Body of pancreas (tissue), 4 donors: ENCODE results near the gene RWDD1. TPM values are rescaled to one million over a fixed set of nuclear protein-coding genes. Genes with fewer than 3 reads are reported as not detected.
A peak's percentile ranks its signal among the peaks of the same experiment; 100 is the strongest.

Experiments
- ATAC-seq: fragments of 150-250 bp; one replicate; pipeline ENCODE4 v1.9.1; 2016
- DNase-seq, 4 donors: peaks; one replicate each; pipeline ENCODE4 v3.0.0-alpha.2; 2019
- H3K27ac ChIP-seq, 4 donors: fragments of 200-600 bp; sonication (generic); 1 replicate in 3 of 4; 2 replicates in 1 of 4; pipeline versions ENCODE4 v1.5.1 to v1.6.1; 2016 to 2019; ENCODE audit warnings: mild to moderate bottlenecking in 1 of 4, mixed read lengths in 1 of 4, moderate library complexity in 1 of 4
- H3K27me3 ChIP-seq, 2 donors: fragments of 200-600 bp; sonication (generic); one replicate each; pipeline ENCODE4 v1.6.0; 2016; ENCODE audit warnings: mild to moderate bottlenecking in 1 of 2
- H3K36me3 ChIP-seq, 2 donors: fragments of 200-600 bp; sonication (generic); replicated peaks in 1 of 2; 2 replicates each; pipeline ENCODE4 v1.5.1; 2016; ENCODE audit warnings: low read depth in 2 of 2; ENCODE audit not compliant: insufficient read depth in 1 of 2
- H3K4me1 ChIP-seq: fragments of 200-600 bp; sonication (generic); one replicate; pipeline ENCODE4 v1.6.0; 2016
- H3K4me3 ChIP-seq, 2 donors: fragments of 200-600 bp; sonication (generic); 1 replicate in 1 of 2; 2 replicates in 1 of 2; pipeline ENCODE4 v1.5.1; 2016 to 2019
- H3K9me3 ChIP-seq, 3 donors: fragments of 200-600 bp; sonication (generic); 1 replicate in 2 of 3; 2 replicates in 1 of 3; pipeline ENCODE4 v1.5.1; 2016
- POLR2A ChIP-seq, 3 donors: fragments of 450-650 bp; IDR thresholded peaks; one replicate each; pipeline ENCODE4 v1.6.1; 2016; ENCODE audit warnings: antibody characterized with exemption in 3 of 3, mild to moderate bottlenecking in 2 of 3
- WGBS, 2 donors: methylation state at CpG; one replicate each; pipeline ENCODE4 v1.1.5; 2017; 5-methylcytosine and 5-hydroxymethylcytosine counted together
- intact Hi-C: fragments of 100-400 bp; cut with DNase I; formaldehyde crosslinking; loops from one replicate; pipeline ENCODE4 v1.15.1; 2023
- total RNA-seq, 2 donors: library from RNA; depleted of rRNA; stranded (reverse); fragments of >200 nt; gene quantifications; one replicate each; pipeline ENCODE4 v1.1.0, GENCODE V29; 2016
- TF ChIP-seq, protein P1 (sequence below), 7 experiments: fragments of 450-650 bp in 4 of 7; fragments of 200-600 bp in 3 of 7; sonication (generic) in 3 of 7; IDR thresholded peaks; one replicate each; pipeline ENCODE4 v1.5.1; 2016 to 2019; ENCODE audit warnings: antibody characterized with exemption in 7 of 7

The RWDD1 gene
- total RNA-seq, 2 donors from 2014 or later, result 21.4 to 28.0 TPM

DNA sequence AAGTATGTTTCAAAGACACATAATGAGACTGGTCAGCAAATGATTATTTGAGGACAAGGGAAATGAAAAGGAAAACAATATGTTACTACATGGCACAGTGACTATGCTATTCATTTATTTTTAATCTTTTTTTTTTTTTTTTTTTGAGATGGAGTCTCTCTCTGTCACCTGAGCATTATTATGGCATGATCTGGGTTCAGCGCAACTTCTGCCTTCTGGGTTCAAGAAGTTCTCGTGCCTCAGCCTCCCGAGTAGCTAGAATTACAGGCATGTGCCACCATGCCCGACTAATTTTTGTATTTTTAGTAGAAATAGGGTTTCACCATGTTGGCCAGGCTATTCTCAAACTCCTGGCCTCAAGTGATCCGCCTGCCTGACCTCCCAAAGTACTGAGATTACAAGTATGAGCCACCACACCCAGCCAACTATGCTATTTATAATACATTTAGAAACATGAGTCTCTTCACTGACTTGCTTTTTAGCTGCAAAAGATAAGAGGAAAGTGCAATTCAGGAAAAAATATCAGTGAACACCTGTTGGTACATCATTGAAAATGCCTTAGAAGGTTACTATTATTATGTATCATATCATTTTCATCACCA is 14.4 kb upstream of the RWDD1 start:
- TF ChIP-seq POLR2A (IDR thresholded peaks at IDR 0.05), result no peak
- TF ChIP-seq, protein P1, sequence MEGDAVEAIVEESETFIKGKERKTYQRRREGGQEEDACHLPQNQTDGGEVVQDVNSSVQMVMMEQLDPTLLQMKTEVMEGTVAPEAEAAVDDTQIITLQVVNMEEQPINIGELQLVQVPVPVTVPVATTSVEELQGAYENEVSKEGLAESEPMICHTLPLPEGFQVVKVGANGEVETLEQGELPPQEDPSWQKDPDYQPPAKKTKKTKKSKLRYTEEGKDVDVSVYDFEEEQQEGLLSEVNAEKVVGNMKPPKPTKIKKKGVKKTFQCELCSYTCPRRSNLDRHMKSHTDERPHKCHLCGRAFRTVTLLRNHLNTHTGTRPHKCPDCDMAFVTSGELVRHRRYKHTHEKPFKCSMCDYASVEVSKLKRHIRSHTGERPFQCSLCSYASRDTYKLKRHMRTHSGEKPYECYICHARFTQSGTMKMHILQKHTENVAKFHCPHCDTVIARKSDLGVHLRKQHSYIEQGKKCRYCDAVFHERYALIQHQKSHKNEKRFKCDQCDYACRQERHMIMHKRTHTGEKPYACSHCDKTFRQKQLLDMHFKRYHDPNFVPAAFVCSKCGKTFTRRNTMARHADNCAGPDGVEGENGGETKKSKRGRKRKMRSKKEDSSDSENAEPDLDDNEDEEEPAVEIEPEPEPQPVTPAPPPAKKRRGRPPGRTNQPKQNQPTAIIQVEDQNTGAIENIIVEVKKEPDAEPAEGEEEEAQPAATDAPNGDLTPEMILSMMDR (IDR thresholded peaks at IDR 0.05), result no peak
- no peak overlapping the region for H3K27ac ChIP-seq
- DNase-seq (no peak), ATAC-seq (no peak)
- no peaks in the 10 kb centered on the region for H3K4me1 ChIP-seq
- no peak overlapping the region for H3K4me3 ChIP-seq
- H3K36me3 ChIP-seq, result no peaks in the 10 kb centered on the region
- no peaks in the 10 kb centered on the region for H3K9me3 ChIP-seq
- H3K27me3 ChIP-seq, result no peaks in the 10 kb centered on the region
- intact Hi-C loops, result no loop called here
- 71 to 72% methylated on average over 5 of the region's 5 CpGs for WGBS, 2 donors

DNA sequence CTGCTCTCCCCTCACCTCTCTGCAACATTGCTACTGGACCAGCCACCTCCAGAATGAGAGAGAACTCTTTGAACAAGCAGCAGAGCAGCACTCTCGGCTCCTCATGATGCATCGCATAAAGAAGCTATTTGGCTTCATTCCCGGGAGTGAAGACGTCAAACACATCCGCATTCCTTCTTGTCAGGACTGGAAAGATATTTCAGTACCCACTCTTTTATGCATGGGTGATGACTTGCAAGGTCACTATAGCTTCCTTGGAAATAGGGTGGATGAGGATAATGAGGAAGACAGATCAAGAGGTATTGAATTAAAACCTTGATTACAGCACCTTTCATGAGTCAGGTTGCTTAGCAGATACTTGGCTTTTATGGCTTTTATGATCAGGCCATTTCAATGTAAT is 13.4 kb upstream of the RWDD1 start:
- intact Hi-C loops, result no loop called here
- Histone ChIP-seq H3K9me3 (no peaks in the 10 kb centered on the region), H3K27ac (no peak overlapping the region), H3K4me1 (no peaks in the 10 kb centered on the region), H3K27me3 (no peaks in the 10 kb centered on the region), H3K36me3 (no peaks in the 10 kb centered on the region), H3K4me3 (no peak overlapping the region)
- WGBS, 2 donors, result 16 to 22% methylated on average over 5 of the region's 5 CpGs
- DNase-seq (peak in 1 of 4 donors; percentile 14), ATAC-seq (no peak)
- TF ChIP-seq POLR2A (IDR thresholded peaks at IDR 0.05), result no peak
- TF ChIP-seq, protein P1 (IDR thresholded peaks at IDR 0.05), result no peak

DNA sequence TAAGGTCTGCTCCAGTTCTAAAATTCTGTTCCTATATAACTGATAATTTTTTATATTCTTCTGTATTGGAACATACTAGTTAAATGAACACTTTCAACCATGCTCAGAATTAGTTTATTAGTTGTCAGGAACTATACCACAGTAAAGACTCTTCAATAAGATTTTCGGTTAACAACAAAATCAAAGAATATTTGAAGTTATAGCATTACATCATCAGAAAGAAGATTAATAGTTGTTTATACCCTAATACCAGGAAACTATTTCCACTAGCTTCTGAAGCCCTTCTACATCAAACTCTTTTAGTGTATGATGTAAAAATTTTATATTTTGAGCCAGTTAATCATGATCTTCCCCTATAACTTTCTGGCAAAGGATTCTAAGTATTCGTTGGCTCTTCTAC is 11.2 kb upstream of the RWDD1 start:
- DNase-seq (no peak), ATAC-seq (no peak)
- no peak overlapping the region for H3K4me3 ChIP-seq
- H3K27me3 ChIP-seq, result peaks cover 0 to under 1% of the 10 kb centered on the region in 2 donors
- peaks cover 5% of the 10 kb centered on the region for H3K4me1 ChIP-seq
- no peak for TF ChIP-seq POLR2A (IDR thresholded peaks at IDR 0.05)
- TF ChIP-seq, protein P1 (IDR thresholded peaks at IDR 0.05), result no peak
- H3K36me3 ChIP-seq, result no peaks in the 10 kb centered on the region
- no peaks in the 10 kb centered on the region for H3K9me3 ChIP-seq
- H3K27ac ChIP-seq, result no peak overlapping the region
- 69 to 71% methylated on average over 2 of the region's 2 CpGs for WGBS, 2 donors
- intact Hi-C loops, result no loop called here

DNA sequence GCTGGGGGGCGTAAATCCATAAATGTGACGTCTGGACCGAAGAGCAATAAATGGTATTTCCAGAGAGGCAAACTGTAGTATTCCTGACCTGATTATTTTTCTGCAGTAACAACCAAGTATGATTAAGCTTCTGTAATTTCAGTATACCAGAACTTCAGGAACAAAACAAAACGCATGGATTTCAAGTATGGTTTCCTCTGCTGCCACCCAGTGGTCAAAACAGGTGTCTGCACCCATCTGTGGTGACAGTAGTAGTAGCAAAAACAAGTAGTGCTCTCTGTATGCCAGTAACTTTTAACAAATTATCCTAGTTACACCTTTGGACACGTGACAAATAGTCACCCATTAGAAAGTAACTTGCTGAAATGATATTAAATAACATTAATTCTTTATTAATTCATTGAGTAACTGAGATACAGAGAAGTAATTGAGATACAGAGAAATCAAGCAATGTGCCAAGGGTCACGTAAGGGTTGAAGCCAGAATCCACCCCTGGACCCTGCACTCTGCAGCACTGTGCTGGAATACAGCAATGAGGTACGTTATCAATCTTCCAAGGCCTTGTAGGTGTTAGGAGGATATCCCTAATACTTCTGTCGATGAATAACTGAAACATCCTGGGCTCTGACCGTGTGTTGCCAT is 9.8 kb upstream of the RWDD1 start:
- WGBS, 2 donors, result 34 to 36% methylated on average over 9 of the region's 9 CpGs
- ATAC-seq (peak; percentile 85), DNase-seq (peak; percentile 76 to 87 (median 78))
- Histone ChIP-seq H3K27me3 (peaks cover 0 to 3% of the 10 kb centered on the region in 2 donors), H3K9me3 (no peaks in the 10 kb centered on the region), H3K4me1 (peaks cover 5% of the 10 kb centered on the region), H3K4me3 (no peak overlapping the region), H3K36me3 (no peaks in the 10 kb centered on the region), H3K27ac (no peak overlapping the region)
- intact Hi-C loops, result no loop called here
- TF ChIP-seq, protein P1 (IDR thresholded peaks at IDR 0.05), result peak; percentile 81 to 95 (median 83)
- TF ChIP-seq POLR2A (IDR thresholded peaks at IDR 0.05), result no peak

DNA sequence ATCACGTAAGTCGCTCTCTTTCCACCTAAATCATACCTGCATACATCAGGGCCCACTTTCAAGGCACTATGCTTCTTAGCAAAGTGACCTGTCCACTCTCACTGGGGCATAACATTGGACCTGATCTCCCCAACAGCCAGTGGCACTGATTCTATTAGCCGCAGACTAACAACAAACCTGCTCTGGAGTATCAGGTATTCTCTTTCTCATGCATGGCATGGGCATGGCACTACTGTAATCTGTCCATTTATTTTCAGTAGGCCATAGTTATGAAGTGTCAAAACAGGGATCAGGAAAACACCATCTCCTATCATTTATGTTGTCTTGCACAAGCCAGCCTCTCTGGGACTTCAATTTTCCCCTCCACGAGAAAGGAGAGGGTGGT is 9.3 kb upstream of the RWDD1 start:
- no peak for ATAC-seq
- intact Hi-C loops, result no loop called here
- 86 to 89% methylated on average over 4 of the region's 4 CpGs for WGBS, 2 donors
- TF ChIP-seq POLR2A (IDR thresholded peaks at IDR 0.05), result no peak
- TF ChIP-seq, protein P1 (IDR thresholded peaks at IDR 0.05), result no peak
- no peaks in the 10 kb centered on the region for H3K9me3 ChIP-seq
- H3K27me3 ChIP-seq, result peaks cover 0 to 3% of the 10 kb centered on the region in 2 donors
- H3K27ac ChIP-seq, result no peak overlapping the region
- H3K36me3 ChIP-seq, result no peaks in the 10 kb centered on the region
- H3K4me3 ChIP-seq, result no peak overlapping the region
- peak in 1 of 4 donors; percentile 16 for DNase-seq
- peaks cover 5% of the 10 kb centered on the region for H3K4me1 ChIP-seq
